Hematopoietic multipotent progenitor cell (in vitro differentiated cells): Measurements from ENCODE around the gene GPR35. TPM values are rescaled to one million over a fixed set of nuclear protein-coding genes. Genes with fewer than 3 reads are reported as not detected.

ENCODE experiments used
- DNase-seq, 3 donors: peaks; one replicate each; pipeline ENCODE4 v3.0.0-alpha.2; 2011 to 2015; ENCODE audit warnings: low read depth in 2 of 3, low spot score in 2 of 3
- total RNA-seq: library from RNA; depleted of rRNA; stranded (reverse); fragments of >200 nt; gene quantifications from one replicate; pipeline ENCODE4 v1.2.3, GENCODE V29; 2012

Gene GPR35
- total RNA-seq, 1 donor = 7.8 TPM

GRCh38 chr2:240588669-240589068 lies 36.6 kb upstream of the GPR35 start:
- DNase-seq = no peak

- no peak for DNase-seq
Observed at GRCh38 chr2:240589375-240589774, 35.9 kb upstream of the GPR35 start.

- no peak for DNase-seq
Observed at GRCh38 chr2:240589850-240590525, 35.3 kb upstream of the GPR35 start.

- no peak for DNase-seq
Observed at GRCh38 chr2:240590681-240591111, 34.6 kb upstream of the GPR35 start.

GRCh38 chr2:240591226-240591625 lies 34.1 kb upstream of the GPR35 start:
- DNase-seq = no peak

- no peak for DNase-seq
Observed at GRCh38 chr2:240591784-240592183, 33.5 kb upstream of the GPR35 start.

GRCh38 chr2:240593026-240593702 lies 32.1 kb upstream of the GPR35 start:
- no peak for DNase-seq

GRCh38 chr2:240593703-240594451 lies 31.4 kb upstream of the GPR35 start:
- no peak for DNase-seq

- no peak for DNase-seq
Observed at GRCh38 chr2:240594511-240595380, 30.5 kb upstream of the GPR35 start.

- peak in 2 of 3 donors; percentile 24 to 75 for DNase-seq
Observed at GRCh38 chr2:240595381-240596079, 29.8 kb upstream of the GPR35 start.

- no peak for DNase-seq
Observed at GRCh38 chr2:240596080-240596460, 29.2 kb upstream of the GPR35 start.

GRCh38 chr2:240596491-240596931 lies 28.8 kb upstream of the GPR35 start:
- no peak for DNase-seq

GRCh38 chr2:240597054-240597418 lies 28.2 kb upstream of the GPR35 start:
- no peak for DNase-seq

GRCh38 chr2:240597419-240598181 lies 27.7 kb upstream of the GPR35 start:
- no peak for DNase-seq

GRCh38 chr2:240598311-240598911 lies 26.9 kb upstream of the GPR35 start:
- no peak for DNase-seq

- no peak for DNase-seq
Observed at GRCh38 chr2:240599141-240599583, 26.1 kb upstream of the GPR35 start.

- DNase-seq = no peak
Observed at GRCh38 chr2:240600451-240600961, 24.8 kb upstream of the GPR35 start.

- no peak for DNase-seq
Observed at GRCh38 chr2:240601061-240601830, 24.0 kb upstream of the GPR35 start.
